Measurements from ENCODE around the gene ATRN. TPM values are rescaled to one million over a fixed set of nuclear protein-coding genes. Genes with fewer than 3 reads are reported as not detected.

The ATRN gene
- total and polyA plus RNA-seq, 2 donors (not counting 1 experiment from before 2014, with no cell fraction given): 5.8 to 19.5 TPM

DNA sequence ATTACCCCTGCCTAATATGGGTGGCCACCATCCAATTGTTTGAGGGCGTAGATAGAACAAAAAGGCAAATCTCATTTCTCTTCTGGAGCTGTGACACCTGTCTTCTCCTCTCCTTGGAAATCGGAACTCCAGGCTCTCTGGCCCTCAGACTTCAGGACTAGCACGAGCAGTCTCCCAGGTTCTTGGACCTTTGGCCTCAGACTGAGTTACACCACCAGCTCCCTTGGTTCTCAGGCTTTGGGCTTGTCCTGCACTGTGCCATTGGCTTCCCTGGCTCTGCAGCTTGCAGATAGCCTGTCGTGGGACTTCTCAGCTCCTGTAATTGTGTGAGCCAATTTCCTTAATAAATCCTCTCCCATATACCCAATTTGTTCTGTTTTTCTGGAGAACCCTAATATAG is 34.3 kb downstream of the ATRN start:
- Mint-ChIP-seq H3K9me3 (ENCODE audit: insufficient read depth) (no peaks in the 10 kb centered on the region), H3K4me3 (no peak overlapping the region), H3K27ac (no peak overlapping the region), H3K4me1 (no peaks in the 10 kb centered on the region), H3K27me3 (no peaks in the 10 kb centered on the region)
- WGBS (ENCODE audit: insufficient coverage): 92% methylated on average over 3 of the region's 4 CpGs
- Histone ChIP-seq H3K27me3 (replicated peaks in 1 of 4; ENCODE audit: control extremely low read depth in 1 of 4, control insufficient read depth in 3 of 4, insufficient read depth in 4 of 4, low read length in 3 of 4) (no peaks in the 10 kb centered on the region), H3K36me3 (replicated peaks in 1 of 2; ENCODE audit: control extremely low read depth in 1 of 2, control insufficient read depth in 1 of 2, extremely low read depth in 1 of 2, insufficient read depth in 2 of 2, low read length in 1 of 2) (no peaks in the 10 kb centered on the region), H3K4me3 (ENCODE audit: control extremely low read depth in 1 of 5, extremely low read depth in 1 of 5, insufficient read depth in 1 of 5, low read depth in 2 of 5, low read length in 4 of 5) (no peak overlapping the region), H3K27ac (ENCODE audit: low read length in 2 of 2) (no peak overlapping the region), H4K20me1 (ENCODE audit: control insufficient read depth, insufficient read depth, low read length, poor library complexity, severe bottlenecking) (no peaks in the 10 kb centered on the region), H3K9ac (ENCODE audit: low read length) (no peak overlapping the region), H2AFZ (ENCODE audit: insufficient read depth, low read depth, low read length, poor library complexity, severe bottlenecking) (no peak overlapping the region), H3K4me1 (ENCODE audit: control insufficient read depth in 2 of 2, insufficient read depth in 2 of 2, low read length in 2 of 2) (no peaks in the 10 kb centered on the region), H3K79me2 (ENCODE audit: control insufficient read depth, insufficient read depth, low read length) (no peaks in the 10 kb centered on the region), H3K9me3 (ENCODE audit: control extremely low read depth in 1 of 3, control insufficient read depth in 2 of 3, insufficient read depth in 1 of 3, low read length in 2 of 3) (peaks cover 0 to 4% (median 0%) of the 10 kb centered on the region in 3 donors), H3K4me2 (replicated peaks; ENCODE audit: low read depth, low read length, poor library complexity, severe bottlenecking) (no peak overlapping the region)
- DNase-seq (no peak), ATAC-seq (ENCODE audit: low read depth) (no peak)
- TF ChIP-seq EZH2 (IDR thresholded peaks at IDR 0.05; ENCODE audit: borderline replicate concordance, insufficient read depth, low read depth, low read length, poor library complexity, severe bottlenecking): no peak
- TF ChIP-seq, protein P1, sequence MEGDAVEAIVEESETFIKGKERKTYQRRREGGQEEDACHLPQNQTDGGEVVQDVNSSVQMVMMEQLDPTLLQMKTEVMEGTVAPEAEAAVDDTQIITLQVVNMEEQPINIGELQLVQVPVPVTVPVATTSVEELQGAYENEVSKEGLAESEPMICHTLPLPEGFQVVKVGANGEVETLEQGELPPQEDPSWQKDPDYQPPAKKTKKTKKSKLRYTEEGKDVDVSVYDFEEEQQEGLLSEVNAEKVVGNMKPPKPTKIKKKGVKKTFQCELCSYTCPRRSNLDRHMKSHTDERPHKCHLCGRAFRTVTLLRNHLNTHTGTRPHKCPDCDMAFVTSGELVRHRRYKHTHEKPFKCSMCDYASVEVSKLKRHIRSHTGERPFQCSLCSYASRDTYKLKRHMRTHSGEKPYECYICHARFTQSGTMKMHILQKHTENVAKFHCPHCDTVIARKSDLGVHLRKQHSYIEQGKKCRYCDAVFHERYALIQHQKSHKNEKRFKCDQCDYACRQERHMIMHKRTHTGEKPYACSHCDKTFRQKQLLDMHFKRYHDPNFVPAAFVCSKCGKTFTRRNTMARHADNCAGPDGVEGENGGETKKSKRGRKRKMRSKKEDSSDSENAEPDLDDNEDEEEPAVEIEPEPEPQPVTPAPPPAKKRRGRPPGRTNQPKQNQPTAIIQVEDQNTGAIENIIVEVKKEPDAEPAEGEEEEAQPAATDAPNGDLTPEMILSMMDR (IDR thresholded peaks at IDR 0.05): no peak
- intact Hi-C loops (cut with micrococcal nuclease): no loop called here
- CTCF ChIA-PET: no interaction called here
- POLR2A ChIA-PET: no interaction called here

DNA sequence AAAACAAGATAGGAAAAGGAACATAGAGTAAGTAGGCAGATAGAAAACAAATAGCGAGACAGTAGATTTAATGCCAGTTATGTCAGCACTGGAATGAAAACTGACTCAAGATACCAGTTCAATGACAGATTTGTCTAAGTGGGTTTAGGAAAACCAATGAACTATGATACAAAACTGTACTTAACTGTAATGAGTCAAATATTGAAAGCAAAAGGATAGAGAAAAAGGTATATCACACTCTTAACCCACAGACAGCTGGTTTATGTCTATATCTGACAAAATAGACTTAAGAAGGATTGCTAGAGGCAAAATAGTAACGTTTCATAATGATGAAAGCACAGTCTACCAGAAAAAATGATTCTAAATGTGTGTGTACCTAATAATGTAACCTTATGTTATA is 38.2 kb downstream of the ATRN start:
- H3K4me1 ChIP-seq (ENCODE audit: control insufficient read depth in 2 of 2, insufficient read depth in 2 of 2, low read length in 2 of 2): no peaks in the 10 kb centered on the region
- H3K36me3 ChIP-seq (replicated peaks in 1 of 2; ENCODE audit: control extremely low read depth in 1 of 2, control insufficient read depth in 1 of 2, extremely low read depth in 1 of 2, insufficient read depth in 2 of 2, low read length in 1 of 2): no peaks in the 10 kb centered on the region
- H2AFZ ChIP-seq (ENCODE audit: insufficient read depth, low read depth, low read length, poor library complexity, severe bottlenecking): no peak overlapping the region
- Mint-ChIP-seq H3K27ac (no peak overlapping the region), H3K4me3 (no peak overlapping the region), H3K9me3 (ENCODE audit: insufficient read depth) (no peaks in the 10 kb centered on the region), H3K27me3 (no peaks in the 10 kb centered on the region), H3K4me1 (no peaks in the 10 kb centered on the region)
- ChIA-PET CTCF (no interaction called here), POLR2A (no interaction called here)
- H3K27me3 ChIP-seq (replicated peaks in 1 of 4; ENCODE audit: control extremely low read depth in 1 of 4, control insufficient read depth in 3 of 4, insufficient read depth in 4 of 4, low read length in 3 of 4): no peaks in the 10 kb centered on the region
- H4K20me1 ChIP-seq (ENCODE audit: control insufficient read depth, insufficient read depth, low read length, poor library complexity, severe bottlenecking): no peaks in the 10 kb centered on the region
- no peaks in the 10 kb centered on the region for H3K79me2 ChIP-seq (ENCODE audit: control insufficient read depth, insufficient read depth, low read length)
- H3K4me2 ChIP-seq (replicated peaks; ENCODE audit: low read depth, low read length, poor library complexity, severe bottlenecking): no peak overlapping the region
- no peak overlapping the region for H3K9ac ChIP-seq (ENCODE audit: low read length)
- no peak for DNase-seq
- no peak for ATAC-seq (ENCODE audit: low read depth)
- intact Hi-C loops (cut with micrococcal nuclease): no loop called here
- H3K4me3 ChIP-seq (ENCODE audit: control extremely low read depth in 1 of 5, extremely low read depth in 1 of 5, insufficient read depth in 1 of 5, low read depth in 2 of 5, low read length in 4 of 5): no peak overlapping the region
- H3K9me3 ChIP-seq (ENCODE audit: control extremely low read depth in 1 of 3, control insufficient read depth in 2 of 3, insufficient read depth in 1 of 3, low read length in 2 of 3): peaks cover 0 to 4% (median 0%) of the 10 kb centered on the region in 3 donors
- no peak for TF ChIP-seq EZH2 (IDR thresholded peaks at IDR 0.05; ENCODE audit: borderline replicate concordance, insufficient read depth, low read depth, low read length, poor library complexity, severe bottlenecking)
- TF ChIP-seq, protein P1 (IDR thresholded peaks at IDR 0.05): no peak
- no CpG with 5 or more reads among the region's 2 CpGs for WGBS (ENCODE audit: insufficient coverage)
- no peak overlapping the region for H3K27ac ChIP-seq (ENCODE audit: low read length in 2 of 2)

Measured in B cell (primary cell).